Measurements from ENCODE around the gene C5orf63.

DNA sequence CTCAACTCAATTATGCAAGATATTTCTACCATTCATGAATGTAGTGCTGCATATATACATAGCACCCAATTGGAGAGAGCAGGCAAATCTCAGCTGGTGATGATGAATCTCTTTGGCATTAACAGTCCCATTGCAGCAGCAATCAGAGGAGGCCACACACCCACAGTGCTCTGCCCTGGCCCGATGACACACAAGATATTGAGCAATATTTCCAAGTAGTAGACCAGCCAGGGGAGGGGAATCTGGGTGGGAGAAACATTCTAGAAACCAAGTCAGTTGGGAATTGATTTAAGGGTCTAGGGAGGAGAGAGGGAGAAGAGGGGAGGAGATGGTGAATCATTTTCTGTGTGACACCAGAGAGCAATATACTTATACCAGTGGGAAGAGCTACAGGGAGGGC is 14.9 kb upstream of the C5orf63 start:
- TF ChIP-seq POLR2A (IDR thresholded peaks at IDR 0.05): no peak
- TF ChIP-seq, protein P1, sequence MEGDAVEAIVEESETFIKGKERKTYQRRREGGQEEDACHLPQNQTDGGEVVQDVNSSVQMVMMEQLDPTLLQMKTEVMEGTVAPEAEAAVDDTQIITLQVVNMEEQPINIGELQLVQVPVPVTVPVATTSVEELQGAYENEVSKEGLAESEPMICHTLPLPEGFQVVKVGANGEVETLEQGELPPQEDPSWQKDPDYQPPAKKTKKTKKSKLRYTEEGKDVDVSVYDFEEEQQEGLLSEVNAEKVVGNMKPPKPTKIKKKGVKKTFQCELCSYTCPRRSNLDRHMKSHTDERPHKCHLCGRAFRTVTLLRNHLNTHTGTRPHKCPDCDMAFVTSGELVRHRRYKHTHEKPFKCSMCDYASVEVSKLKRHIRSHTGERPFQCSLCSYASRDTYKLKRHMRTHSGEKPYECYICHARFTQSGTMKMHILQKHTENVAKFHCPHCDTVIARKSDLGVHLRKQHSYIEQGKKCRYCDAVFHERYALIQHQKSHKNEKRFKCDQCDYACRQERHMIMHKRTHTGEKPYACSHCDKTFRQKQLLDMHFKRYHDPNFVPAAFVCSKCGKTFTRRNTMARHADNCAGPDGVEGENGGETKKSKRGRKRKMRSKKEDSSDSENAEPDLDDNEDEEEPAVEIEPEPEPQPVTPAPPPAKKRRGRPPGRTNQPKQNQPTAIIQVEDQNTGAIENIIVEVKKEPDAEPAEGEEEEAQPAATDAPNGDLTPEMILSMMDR (IDR thresholded peaks at IDR 0.05): no peak

Data from Peyer's patch (tissue), 4 donors.